HG03097 (cell line): Measurements from ENCODE around the gene KDM6B.
A peak's percentile ranks its signal among the peaks of the same experiment; 100 is the strongest.
"Not testable (repeated sequence)": the region's sequence is repeated elsewhere in the genome, so short reads cannot be mapped to it uniquely, and the experiment has no call there.

ENCODE experiments used
- ATAC-seq: cut with Tn5 transposase; IDR thresholded peaks from one replicate; pipeline ENCODE4 v1.9.1; 2021; ENCODE audit not compliant: unreplicated experiment, low FRiP score

KDM6B gene

DNA sequence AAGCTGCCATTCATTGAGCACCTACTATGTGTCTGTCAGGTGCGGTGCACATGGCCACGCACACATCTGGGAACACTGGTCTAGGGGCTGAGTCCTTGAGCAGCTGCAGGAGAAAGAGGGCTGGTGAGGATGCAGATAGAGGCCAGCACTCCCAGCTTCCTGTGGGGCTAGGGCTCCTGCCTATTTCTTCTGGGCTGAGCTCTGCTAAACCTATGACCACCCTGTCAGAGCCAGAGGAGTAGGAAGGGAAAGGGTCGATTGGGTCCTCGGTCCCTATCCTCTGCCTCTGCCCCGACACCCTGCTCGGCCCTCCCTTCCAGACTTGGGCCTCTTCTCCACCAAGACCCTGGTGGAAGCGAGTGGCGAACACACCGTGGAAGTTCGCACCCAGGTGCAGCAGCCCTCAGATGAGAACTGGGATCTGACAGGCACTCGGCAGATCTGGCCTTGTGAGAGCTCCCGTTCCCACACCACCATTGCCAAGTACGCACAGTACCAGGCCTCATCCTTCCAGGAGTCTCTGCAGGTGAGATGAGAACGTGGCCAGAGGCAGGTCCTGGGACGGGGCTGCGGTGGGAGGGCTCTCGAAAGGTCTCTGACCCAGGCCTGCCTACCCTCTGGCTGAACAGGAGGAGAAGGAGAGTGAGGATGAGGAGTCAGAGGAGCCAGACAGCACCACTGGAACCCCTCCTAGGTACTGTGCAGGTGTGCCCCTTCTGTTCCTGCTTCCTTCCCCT, 16.9 kb downstream of the KDM6B start:
- no peak for ATAC-seq

DNA sequence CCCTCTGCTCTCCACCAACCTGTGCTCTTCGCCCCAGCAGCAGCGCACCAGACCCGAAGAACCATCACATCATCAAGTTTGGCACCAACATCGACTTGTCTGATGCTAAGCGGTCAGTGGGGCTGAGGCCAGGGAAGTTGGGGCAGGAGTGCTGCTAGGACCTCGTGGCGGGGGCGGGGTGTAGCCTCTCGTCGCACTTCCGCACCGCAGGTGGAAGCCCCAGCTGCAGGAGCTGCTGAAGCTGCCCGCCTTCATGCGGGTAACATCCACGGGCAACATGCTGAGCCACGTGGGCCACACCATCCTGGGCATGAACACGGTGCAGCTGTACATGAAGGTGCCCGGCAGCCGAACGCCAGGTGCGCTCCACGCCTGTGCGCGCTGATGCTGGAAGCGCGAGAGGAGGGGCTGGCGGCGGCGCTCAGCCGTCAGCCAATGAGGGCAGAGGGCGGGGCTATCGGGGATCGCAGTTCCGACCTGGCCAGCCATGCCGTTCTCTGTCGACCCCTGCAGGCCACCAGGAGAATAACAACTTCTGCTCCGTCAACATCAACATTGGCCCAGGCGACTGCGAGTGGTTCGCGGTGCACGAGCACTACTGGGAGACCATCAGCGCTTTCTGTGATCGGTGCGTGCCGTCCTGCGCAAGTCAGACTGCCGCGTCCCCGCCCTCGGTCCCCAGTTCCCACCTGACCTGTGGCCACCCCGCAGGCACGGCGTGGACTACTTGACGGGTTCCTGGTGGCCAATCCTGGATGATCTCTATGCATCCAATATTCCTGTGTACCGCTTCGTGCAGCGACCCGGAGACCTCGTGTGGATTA, 17.6 kb downstream of the KDM6B start:
- ATAC-seq: peak; percentile 58

DNA sequence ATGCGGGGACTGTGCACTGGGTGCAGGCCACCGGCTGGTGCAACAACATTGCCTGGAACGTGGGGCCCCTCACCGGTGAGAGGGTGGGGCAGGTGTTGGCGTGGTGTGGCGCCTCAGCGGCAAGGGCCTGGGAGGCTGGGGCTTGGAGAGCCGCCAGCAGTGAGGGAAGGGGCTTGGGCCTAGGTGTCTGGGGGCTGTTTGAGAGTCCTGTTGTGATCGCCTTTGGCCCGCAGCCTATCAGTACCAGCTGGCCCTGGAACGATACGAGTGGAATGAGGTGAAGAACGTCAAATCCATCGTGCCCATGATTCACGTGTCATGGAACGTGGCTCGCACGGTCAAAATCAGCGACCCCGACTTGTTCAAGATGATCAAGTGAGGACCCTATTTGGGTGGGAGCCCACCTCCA, 18.2 kb downstream of the KDM6B start:
- no peak for ATAC-seq

DNA sequence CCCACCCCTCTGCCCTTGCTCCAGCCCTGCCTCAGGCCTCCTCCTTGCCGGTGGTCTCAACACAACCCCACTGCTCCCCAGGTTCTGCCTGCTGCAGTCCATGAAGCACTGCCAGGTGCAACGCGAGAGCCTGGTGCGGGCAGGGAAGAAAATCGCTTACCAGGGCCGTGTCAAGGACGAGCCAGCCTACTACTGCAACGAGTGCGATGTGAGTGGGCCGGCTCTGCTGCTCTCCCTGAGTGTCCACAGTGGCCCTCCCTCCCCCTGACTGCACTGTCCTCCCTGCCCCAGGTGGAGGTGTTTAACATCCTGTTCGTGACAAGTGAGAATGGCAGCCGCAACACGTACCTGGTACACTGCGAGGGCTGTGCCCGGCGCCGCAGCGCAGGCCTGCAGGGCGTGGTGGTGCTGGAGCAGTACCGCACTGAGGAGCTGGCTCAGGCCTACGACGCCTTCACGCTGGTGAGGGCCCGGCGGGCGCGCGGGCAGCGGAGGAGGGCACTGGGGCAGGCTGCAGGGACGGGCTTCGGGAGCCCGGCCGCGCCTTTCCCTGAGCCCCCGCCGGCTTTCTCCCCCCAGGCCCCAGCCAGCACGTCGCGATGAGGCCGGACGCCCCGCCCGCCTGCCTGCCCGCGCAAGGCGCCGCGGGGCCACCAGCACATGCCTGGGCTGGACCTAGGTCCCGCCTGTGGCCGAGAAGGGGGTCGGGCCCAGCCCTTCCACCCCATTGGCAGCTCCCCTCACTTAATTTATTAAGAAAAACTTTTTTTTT, 19.1 kb downstream of the KDM6B start:
- ATAC-seq: no peak

DNA sequence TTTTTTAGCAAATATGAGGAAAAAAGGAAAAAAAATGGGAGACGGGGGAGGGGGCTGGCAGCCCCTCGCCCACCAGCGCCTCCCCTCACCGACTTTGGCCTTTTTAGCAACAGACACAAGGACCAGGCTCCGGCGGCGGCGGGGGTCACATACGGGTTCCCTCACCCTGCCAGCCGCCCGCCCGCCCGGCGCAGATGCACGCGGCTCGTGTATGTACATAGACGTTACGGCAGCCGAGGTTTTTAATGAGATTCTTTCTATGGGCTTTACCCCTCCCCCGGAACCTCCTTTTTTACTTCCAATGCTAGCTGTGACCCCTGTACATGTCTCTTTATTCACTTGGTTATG, 19.6 kb downstream of the KDM6B start:
- ATAC-seq: no peak

DNA sequence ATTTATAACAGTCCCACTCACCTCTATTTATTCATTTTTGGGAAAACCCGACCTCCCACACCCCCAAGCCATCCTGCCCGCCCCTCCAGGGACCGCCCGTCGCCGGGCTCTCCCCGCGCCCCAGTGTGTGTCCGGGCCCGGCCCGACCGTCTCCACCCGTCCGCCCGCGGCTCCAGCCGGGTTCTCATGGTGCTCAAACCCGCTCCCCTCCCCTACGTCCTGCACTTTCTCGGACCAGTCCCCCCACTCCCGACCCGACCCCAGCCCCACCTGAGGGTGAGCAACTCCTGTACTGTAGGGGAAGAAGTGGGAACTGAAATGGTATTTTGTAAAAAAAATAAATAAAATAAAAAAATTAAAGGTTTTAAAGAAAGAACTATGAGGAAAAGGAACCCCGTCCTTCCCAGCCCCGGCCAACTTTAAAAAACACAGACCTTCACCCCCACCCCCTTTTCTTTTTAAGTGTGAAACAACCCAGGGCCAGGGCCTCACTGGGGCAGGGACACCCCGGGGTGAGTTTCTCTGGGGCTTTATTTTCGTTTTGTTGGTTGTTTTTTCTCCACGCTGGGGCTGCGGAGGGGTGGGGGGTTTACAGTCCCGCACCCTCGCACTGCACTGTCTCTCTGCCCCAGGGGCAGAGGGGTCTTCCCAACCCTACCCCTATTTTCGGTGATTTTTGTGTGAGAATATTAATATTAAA, 20.2 kb downstream of the KDM6B start:
- ATAC-seq: no peak

DNA sequence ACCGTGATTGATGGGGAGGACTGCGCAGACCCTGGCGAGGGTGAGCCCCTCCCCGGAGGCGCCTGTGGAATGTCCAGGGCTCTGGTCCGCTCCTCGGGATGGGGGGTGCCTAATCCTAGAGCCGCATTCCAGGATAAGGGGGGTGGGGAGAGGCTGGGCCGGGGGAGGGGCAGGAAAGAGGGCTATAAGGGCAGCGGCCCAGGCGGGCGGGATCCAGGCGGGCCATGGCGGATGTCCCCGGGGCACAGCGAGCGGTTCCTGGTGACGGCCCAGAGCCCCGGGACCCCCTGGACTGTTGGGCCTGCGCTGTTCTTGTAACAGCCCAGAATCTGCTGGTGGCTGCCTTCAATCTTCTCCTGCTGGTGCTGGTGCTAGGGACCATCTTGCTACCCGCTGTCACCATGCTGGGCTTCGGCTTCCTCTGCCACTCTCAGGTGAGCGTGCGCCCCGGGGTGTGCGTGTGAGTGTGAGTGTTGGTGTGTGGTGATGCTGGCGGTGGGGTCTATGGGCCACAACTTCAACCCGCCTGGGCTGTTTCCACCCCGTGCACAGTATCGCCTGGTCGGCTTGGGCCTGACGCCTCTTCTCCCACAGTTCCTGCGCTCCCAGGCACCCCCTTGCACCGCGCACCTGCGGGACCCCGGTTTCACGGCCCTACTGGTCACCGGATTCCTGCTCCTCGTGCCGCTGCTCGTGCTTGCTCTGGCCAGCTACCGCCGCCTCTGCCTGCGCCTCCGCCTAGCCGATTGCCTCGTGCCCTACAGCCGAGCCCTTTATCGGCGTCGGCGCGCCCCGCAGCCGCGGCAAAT, 21.0 kb downstream of the KDM6B start, which contains the start of gene TMEM88:
TSS of gene TMEM88 (plus strand) at position 216 of the 809 bp plus-strand sequence. CDS start at position 225, 9 bp downstream.
- ATAC-seq: no peak

DNA sequence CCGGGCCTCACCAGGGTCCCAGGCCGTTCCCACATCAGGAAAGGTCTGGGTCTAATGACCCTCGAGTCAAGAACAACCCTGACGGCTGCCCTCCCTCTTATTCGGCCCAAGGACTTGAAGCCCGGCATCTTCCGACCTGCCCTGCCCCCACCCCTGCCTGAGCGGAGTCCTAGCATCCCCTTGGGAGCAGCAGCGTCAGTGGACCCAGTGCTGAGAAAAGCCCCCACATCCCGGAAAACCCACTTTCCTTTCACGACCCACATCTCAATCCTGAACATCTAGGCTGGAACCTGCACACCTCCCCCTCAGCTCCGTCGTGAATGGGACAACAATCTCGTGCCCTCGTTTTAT, 21.6 kb downstream of the KDM6B start:
- no peak for ATAC-seq

DNA sequence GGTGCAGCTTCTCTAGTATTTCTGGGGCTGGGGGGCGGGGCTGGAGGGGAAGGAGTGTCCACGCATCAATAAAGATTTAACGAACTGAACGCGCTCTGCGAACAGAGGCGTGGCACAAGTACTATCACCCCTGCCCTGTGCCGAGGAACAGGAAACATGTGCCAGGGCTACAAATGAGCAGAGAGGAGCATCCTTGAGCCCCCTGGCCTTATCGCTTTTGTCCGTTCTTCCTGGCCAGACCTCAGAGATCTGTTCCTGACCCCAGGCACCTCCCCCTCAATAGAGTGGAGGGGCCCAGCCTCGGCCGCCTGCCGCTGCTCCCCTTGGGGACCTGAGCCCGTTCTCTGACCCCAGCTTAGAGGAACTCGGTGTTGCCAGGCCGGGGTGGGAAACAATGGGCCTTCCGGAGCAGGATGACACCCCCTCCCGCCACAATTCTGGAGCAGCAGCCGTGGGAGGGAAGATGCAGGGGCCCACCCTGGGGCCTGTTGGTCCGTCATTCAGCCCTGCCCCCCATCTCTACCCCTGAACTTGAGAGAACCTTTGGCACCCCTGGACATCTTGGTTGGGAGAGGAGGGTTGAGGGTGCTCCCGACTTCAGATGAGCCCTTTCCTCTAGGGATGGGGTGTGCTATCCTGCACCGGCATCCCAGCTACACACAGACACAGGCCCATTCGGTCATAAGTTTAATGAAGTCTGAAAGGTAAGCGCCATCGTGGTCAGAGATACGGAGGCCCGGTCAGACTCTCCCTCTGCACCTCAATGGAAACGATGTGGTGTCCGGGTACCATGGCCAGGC, 22.2 kb downstream of the KDM6B start:
- no peak for ATAC-seq

DNA sequence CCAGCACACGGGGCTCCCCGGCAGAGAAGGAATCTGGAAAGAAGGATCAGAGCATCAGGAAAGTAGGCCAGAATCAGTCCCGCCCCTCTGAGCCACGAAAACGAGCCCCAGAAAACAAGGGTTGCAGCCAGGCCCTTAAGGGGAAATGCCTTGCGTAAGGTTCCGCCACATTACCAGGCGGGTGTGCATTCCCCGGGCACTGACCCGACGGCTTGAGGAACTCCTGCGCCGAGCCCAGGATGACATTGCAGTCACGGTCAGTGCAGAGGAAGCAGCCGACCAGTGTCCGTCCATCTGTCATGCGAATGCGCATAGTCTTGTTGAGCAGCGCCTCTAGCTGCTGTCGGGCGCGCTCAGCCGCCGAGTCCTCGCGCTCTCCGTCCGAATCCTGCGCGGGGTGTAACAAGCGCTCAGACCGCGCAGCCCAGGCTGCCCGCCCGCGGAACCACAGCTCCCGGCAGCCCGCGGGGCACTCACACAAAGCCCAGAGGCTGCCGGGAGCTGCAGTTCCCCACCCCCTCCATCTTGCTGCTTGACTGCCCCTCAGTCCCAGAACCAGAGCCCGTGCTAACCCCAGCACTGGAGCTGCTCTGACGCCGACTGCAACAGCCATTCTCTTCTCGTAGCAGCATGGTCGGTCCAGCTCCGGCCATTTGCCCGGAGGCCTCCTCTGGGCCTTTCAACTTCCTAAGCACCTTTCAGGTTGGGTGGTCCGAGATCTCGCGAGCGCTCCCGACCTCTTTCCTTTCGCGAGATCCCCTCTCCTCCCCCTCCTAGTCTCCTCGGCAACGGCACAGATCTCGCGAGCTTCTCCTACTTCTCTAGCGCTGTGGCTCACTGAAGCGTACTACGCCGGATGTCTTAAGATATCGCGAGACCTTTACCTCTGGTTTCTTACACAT, 23.0 kb downstream of the KDM6B start, which contains the start of gene NAA38:
TSS of gene NAA38 (minus strand) at position 749 of the 902 bp plus-strand sequence. CDS start at position 653, 96 bp downstream.
- ATAC-seq: peak; percentile 65

DNA sequence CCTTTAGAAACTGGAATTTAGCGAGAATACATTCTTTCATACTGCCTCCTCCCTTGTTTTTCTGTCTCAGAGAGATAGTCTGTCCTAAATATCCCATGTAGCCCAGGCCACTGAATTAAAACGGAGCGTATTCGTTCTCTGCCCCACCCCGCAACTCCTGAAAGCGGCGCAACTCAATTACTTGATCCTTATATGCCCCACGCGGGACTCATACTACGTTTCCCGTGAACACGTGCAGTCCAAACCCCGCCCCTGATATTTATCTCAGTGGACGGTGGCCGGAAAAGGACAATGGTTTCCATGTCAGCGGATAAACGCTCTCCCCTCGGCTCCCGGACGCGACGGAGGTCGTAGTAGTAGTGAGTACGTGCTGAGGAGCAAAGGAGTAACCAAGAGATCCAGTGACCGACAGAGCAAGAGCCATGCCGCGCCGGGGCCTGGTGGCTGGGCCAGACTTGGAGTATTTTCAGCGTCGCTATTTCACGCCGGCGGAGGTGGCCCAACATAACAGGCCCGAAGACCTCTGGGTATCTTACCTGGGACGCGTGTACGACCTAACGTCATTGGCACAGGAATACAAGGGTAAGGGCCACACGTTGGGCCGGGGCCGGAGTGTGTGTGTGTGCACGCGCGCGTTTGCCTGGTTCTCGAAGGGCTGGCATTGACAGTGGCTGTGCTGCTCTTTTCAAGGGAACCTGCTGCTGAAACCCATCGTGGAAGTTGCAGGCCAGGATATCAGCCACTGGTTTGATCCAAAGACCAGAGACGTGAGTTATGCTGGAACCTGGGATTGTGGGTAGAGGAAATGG, 23.9 kb downstream of the KDM6B start, which contains the start of gene CYB5D1:
TSS of gene CYB5D1 (plus strand) at position 291 of the 809 bp plus-strand sequence. CDS start at position 423, 132 bp downstream.
- ATAC-seq: peak; percentile 44

DNA sequence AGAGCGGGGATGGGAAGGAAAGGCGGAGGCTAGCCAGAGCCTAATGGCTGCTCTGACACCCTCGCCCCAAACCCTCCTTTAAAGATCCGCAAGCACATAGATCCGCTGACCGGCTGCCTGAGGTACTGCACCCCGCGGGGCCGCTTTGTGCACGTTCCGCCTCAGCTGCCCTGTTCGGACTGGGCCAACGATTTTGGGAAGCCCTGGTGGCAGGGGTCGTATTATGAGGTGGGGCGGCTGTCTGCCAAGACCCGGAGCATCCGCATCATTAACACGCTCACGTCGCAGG, 24.4 kb downstream of the KDM6B start:
- no peak for ATAC-seq

DNA sequence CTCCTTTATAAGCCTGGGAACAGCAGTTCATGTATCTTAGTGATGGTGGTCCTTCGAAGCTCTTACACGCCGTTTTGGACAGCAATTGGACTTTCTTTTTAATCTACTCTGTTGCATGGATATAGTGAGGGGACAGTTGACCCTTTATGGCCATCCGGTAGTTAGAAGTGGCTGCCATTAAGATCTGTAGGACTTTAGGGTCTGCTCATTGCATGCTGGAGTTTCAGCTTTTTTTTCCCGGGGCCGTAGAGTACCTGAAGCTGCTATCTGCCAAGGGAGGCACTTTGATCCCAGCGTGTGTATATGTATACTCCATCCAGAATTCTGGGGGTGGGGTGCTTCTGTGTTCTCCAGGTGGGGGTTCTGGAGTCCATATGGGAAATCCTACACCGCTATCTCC, 25.0 kb downstream of the KDM6B start:
- no peak for ATAC-seq

DNA sequence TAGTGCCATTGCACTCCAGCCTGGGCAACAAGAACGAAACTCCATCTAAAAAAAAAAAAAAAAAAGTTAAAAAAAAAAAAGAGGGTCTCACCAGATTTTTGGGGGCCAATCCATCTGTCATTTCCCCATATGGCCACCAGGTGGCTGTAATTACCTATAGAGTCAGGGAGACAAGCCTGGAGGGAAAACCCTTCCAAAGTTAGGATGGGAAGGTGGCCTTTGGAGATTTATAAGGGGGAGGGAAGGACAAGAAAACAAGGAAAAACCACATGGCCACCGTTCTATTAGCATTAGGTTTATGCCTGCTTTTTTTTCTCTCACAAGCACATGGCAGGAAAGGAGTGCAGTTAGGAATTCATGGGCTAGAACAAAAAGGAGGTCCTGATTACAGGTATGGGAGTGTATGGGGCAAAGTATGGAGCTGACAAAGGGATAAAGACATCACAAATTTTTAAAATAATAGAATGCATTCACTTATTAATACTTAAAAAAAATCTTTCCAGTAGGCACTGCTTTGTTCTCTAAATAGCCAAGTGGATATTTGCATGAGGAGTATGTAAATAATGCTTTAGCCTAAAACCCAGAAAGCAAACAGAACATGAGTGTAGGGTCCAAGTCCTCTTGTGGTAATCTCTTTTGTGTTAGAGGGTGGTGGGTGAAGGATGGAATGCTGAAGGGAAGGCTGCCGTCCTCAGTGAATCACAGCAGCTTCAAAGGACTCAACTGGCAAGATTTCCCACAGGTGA, 28.8 kb downstream of the KDM6B start:
- no peak for ATAC-seq

DNA sequence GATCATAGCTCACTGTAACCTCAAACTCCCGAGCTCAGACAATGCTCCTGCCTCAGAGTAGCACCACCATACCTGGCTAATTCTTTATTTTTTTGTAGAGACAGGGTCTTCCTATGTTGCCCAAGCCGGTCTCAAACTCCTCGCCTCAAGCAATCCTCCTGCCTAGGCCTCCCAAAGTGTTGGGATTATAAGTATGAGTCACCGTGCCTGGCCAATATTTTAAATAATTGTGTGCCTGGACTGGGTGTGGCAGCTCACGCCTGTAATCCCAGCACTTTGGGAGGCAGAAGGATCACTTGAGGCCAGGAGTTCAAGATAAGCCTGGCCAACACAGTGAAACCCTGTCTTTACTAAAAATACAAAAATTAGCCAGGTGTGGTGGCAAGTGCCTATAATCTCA, 30.4 kb downstream of the KDM6B start:
- not testable (repeated sequence) for ATAC-seq

DNA sequence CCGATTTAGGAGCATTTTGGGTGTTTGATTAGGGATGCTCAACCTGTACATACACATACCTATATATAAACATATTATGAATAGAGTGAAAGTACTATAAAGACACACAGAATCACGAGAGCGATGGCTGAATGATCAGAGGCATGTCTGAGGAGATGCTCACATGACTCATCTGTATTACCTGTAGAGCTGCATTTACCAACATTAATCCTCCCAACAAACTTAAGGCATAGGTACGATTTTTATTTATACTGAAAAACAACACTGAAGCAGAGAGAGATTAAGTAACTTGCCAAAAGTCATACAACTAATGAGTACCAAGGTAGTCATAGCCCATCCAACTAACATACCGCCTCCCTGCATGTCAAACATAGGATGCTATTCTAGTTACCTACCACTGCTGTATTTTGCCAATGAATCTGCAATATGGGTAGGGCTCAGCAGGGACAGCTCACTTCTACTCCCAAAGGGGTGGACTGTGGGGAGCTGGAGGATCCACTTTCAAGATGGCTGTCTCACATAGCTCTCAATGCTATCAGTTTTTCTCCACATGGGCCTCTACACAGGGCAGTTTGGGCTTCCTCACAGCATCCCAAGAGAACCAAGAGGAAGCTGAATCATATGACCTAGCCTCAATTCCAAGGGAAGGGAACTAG, 31.1 kb downstream of the KDM6B start:
- no peak for ATAC-seq
